Measurements from ENCODE around the gene RIPK4.

- TF ChIP-seq POLR2AphosphoS5 (IDR thresholded peaks at IDR 0.05; ENCODE audit: low read depth, low read length) (no peak), POLR2A (IDR thresholded peaks at IDR 0.05; ENCODE audit: low read depth, low read length) (no peak), TAF1 (IDR thresholded peaks at IDR 0.05; ENCODE audit: low read depth, low read length) (no peak)
Measured at GRCh38 chr21:41726970-41727783, 39.7 kb downstream of the RIPK4 start.
